Vagina (tissue), 2 donors: ENCODE data around the gene HIF1A. TPM values are rescaled to one million over a fixed set of nuclear protein-coding genes. Genes with fewer than 3 reads are reported as not detected.
"Not testable (repeated sequence)": the region's sequence is repeated elsewhere in the genome, so short reads cannot be mapped to it uniquely, and the experiment has no call there.

Experiments
- DNase-seq, 2 donors: peaks; one replicate each; pipeline ENCODE4 v3.0.0-alpha.2; 2017; ENCODE audit errors: extremely low spot score in 2 of 2
- H3K27ac ChIP-seq: fragments of 200-600 bp; sonication (generic); one replicate; pipeline ENCODE4 v1.5.1; 2019
- H3K27me3 ChIP-seq: fragments of 200-600 bp; sonication (generic); one replicate; pipeline ENCODE4 v1.5.1; 2019
- H3K36me3 ChIP-seq, 2 donors: fragments of 200-600 bp; sonication (generic); one replicate each; pipeline ENCODE4 v1.5.1; 2017 to 2019
- H3K4me1 ChIP-seq: fragments of 200-600 bp; sonication (generic); one replicate; pipeline ENCODE4 v1.5.1; 2019
- H3K4me3 ChIP-seq, 2 donors: fragments of 200-600 bp; sonication (generic); 1 replicate in 1 of 2; 2 replicates in 1 of 2; pipeline ENCODE4 v1.5.1; 2016 to 2019
- H3K9me3 ChIP-seq: fragments of 200-600 bp; sonication (generic); one replicate; pipeline ENCODE4 v1.5.1; 2019
- POLR2A ChIP-seq, 2 donors: fragments of 450-650 bp; IDR thresholded peaks; one replicate each; pipeline ENCODE4 v1.6.1; 2017; ENCODE audit warnings: antibody characterized with exemption in 2 of 2, mild to moderate bottlenecking in 2 of 2, moderate library complexity in 2 of 2
- POLR2AphosphoS5 ChIP-seq, 2 donors: sonication (generic); formaldehyde crosslinking; IDR thresholded peaks; one replicate each; pipeline ENCODE4 v1.9.0; 2017; ENCODE audit warnings: antibody characterized with exemption in 2 of 2, mild to moderate bottlenecking in 2 of 2, low read depth in 1 of 2; ENCODE audit not compliant: insufficient read depth in 1 of 2
- intact Hi-C: fragments of 100-400 bp; cut with DNase I; formaldehyde crosslinking; loops from one replicate; pipeline ENCODE4 v1.15.1; 2023
- total RNA-seq: library from RNA; depleted of rRNA; stranded (reverse); fragments of >200 nt; gene quantifications from one replicate; pipeline ENCODE4 v1.2.3, GENCODE V29; 2016
- TF ChIP-seq, protein P1 (sequence below), 3 experiments: fragments of 450-650 bp in 2 of 3; fragments of 200-600 bp in 1 of 3; sonication (generic) in 1 of 3; IDR thresholded peaks; one replicate each; pipeline ENCODE4 v1.5.1; 2017 to 2019; ENCODE audit warnings: antibody characterized with exemption in 3 of 3, mild to moderate bottlenecking in 2 of 3, moderate library complexity in 2 of 3

HIF1A gene
- total RNA-seq, 1 donor from 2014 or later: 140 TPM

GRCh38 chr14:61752626-61753025 lies 57.3 kb downstream of the HIF1A start:
- Histone ChIP-seq H3K4me1 (peaks cover 13% of the 10 kb centered on the region), H3K4me3 (no peak overlapping the region), H3K36me3 (peaks cover 0 to 10% of the 10 kb centered on the region in 2 donors), H3K27me3 (no peaks in the 10 kb centered on the region), H3K9me3 (no peaks in the 10 kb centered on the region), H3K27ac (no peak overlapping the region)
- intact Hi-C loops: no loop called here
- TF ChIP-seq, protein P1, sequence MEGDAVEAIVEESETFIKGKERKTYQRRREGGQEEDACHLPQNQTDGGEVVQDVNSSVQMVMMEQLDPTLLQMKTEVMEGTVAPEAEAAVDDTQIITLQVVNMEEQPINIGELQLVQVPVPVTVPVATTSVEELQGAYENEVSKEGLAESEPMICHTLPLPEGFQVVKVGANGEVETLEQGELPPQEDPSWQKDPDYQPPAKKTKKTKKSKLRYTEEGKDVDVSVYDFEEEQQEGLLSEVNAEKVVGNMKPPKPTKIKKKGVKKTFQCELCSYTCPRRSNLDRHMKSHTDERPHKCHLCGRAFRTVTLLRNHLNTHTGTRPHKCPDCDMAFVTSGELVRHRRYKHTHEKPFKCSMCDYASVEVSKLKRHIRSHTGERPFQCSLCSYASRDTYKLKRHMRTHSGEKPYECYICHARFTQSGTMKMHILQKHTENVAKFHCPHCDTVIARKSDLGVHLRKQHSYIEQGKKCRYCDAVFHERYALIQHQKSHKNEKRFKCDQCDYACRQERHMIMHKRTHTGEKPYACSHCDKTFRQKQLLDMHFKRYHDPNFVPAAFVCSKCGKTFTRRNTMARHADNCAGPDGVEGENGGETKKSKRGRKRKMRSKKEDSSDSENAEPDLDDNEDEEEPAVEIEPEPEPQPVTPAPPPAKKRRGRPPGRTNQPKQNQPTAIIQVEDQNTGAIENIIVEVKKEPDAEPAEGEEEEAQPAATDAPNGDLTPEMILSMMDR (IDR thresholded peaks at IDR 0.05): no peak
- peak in 1 of 2 donors; percentile 29 for TF ChIP-seq POLR2AphosphoS5 (IDR thresholded peaks at IDR 0.05; ENCODE audit: insufficient read depth in 1 of 2, low read depth in 1 of 2)
- DNase-seq: no peak

- H3K27ac ChIP-seq: no peak overlapping the region
- H3K4me3 ChIP-seq: no peak overlapping the region
- DNase-seq: no peak
- no peaks in the 10 kb centered on the region for H3K27me3 ChIP-seq
- TF ChIP-seq, protein P1 (IDR thresholded peaks at IDR 0.05): no peak
- no peak for TF ChIP-seq POLR2AphosphoS5 (IDR thresholded peaks at IDR 0.05; ENCODE audit: insufficient read depth in 1 of 2, low read depth in 1 of 2)
- no peak for TF ChIP-seq POLR2A (IDR thresholded peaks at IDR 0.05)
- H3K9me3 ChIP-seq: no peaks in the 10 kb centered on the region
- intact Hi-C loops: no loop called here
- peaks cover 13% of the 10 kb centered on the region for H3K4me1 ChIP-seq
- no peaks in the 10 kb centered on the region for H3K36me3 ChIP-seq
These were observed 58.3 kb downstream of the HIF1A start for GRCh38 chr14:61753631-61754030.

DNA sequence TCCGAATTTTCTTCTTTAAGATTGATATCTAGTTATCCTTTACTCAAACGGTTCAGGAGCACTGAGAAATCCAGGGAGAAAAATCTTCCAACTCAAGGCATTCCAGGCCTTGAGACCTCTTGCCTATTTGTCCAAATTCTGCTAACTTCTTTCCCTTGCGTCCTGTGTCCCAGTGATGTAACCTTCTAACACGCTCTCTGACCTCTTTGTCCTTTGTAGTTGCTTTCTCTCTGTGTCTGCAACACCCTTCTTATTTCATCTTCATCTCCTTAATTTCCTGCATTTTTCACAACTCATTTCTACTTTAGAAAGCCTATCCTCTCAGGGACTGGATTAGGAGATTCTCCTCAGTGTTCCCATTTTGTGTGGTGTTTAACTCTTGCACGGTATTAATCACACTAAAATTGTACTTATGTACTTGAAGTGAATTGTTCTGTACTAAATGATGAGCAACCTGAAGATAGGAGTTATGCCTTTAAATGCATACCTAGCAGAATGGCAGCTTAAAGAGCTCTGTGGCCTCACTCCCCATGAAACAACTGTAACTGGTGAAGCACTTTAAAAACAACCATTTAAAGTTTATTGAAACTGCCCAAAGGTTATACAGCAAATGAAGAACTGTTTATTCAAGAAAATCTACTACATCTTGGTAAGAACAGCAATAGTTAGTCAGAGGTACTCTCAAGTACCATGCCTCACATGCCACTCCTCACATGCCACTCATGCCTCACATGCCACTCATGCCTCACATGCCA lies 59.5 kb downstream of the HIF1A start:
- intact Hi-C loops: no loop called here
- no peaks in the 10 kb centered on the region for H3K27me3 ChIP-seq
- no peaks in the 10 kb centered on the region for H3K9me3 ChIP-seq
- H3K27ac ChIP-seq: no peak overlapping the region
- no peaks in the 10 kb centered on the region for H3K36me3 ChIP-seq
- H3K4me1 ChIP-seq: peaks cover 13% of the 10 kb centered on the region
- TF ChIP-seq, protein P1 (IDR thresholded peaks at IDR 0.05): no peak
- TF ChIP-seq POLR2AphosphoS5 (IDR thresholded peaks at IDR 0.05; ENCODE audit: insufficient read depth in 1 of 2, low read depth in 1 of 2): no peak
- TF ChIP-seq POLR2A (IDR thresholded peaks at IDR 0.05): no peak
- DNase-seq: no peak
- H3K4me3 ChIP-seq: no peak overlapping the region

DNA sequence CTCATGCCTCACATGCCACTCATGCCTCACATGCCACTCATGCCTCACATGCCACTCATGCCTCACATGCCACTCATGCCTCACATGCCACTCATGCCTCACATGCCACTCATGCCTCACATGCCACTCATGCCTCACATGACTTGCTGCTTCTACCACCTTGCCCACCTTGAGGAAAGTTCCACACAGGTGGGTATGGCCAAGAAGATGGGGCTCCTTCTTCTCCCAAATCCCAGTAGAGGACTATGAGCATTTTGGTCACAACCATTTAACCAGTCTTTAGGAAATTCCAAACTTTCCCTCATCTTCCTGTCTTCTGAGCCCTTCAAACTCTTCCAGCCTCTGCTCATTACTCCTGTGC lies 60.0 kb downstream of the HIF1A start:
- H3K27me3 ChIP-seq, H3K27ac ChIP-seq, H3K9me3 ChIP-seq, H3K36me3 ChIP-seq, intact Hi-C loops, DNase-seq, H3K4me3 ChIP-seq: not testable (repeated sequence)
- H3K4me1 ChIP-seq: peaks cover 11% of the 10 kb centered on the region

DNA sequence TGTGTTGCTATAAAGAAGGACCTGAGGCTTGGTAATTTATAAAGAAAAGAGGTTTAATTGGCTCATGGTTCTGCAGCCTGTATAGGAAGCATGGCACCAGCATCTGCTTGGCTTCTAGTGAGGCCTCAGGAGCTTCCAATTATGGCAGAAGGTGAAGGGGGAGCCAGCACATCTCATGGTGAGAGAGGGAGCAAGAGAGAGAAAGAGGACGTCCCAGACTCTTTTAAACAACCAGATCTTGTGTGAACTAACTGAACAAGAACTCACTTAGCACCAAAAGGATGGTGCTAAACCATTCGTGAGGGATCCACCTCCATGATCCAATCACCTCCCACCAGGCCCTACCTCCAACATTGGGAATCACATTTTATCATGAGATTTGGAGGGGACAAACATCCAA lies 60.8 kb downstream of the HIF1A start:
- TF ChIP-seq POLR2AphosphoS5 (IDR thresholded peaks at IDR 0.05; ENCODE audit: insufficient read depth in 1 of 2, low read depth in 1 of 2) (no peak), POLR2A (IDR thresholded peaks at IDR 0.05) (no peak)
- TF ChIP-seq, protein P1 (IDR thresholded peaks at IDR 0.05): no peak
- Histone ChIP-seq H3K27ac (no peak overlapping the region), H3K27me3 (no peaks in the 10 kb centered on the region), H3K4me3 (no peak overlapping the region), H3K4me1 (peaks cover 7% of the 10 kb centered on the region), H3K36me3 (no peaks in the 10 kb centered on the region), H3K9me3 (no peaks in the 10 kb centered on the region)
- no peak for DNase-seq
- intact Hi-C loops: no loop called here
